Activated CD4-positive, CD25-positive, alpha-beta regulatory T cell (primary cell): ENCODE data around the gene TNFSF10.
A peak's percentile ranks its signal among the peaks of the same experiment; 100 is the strongest.
"Not testable (repeated sequence)": the region's sequence is repeated elsewhere in the genome, so short reads cannot be mapped to it uniquely, and the experiment has no call there.

Experiments used
- DNase-seq, 4 experiments: peaks; one replicate each; lab custom pipeline; 2025; lab: John Stamatoyannopoulos, UW

TNFSF10 gene

GRCh38 chr3:172522871-172523818, at the start of gene TNFSF10:
Gene TNFSF10 (minus strand): TSS chr3:172523430. CDS start chr3:172523384, 46 bp downstream.
- DNase-seq = peak; percentile 8 to 27 (median 18)

- DNase-seq = no peak
These were observed 46.1 kb upstream of the TNFSF10 start for GRCh38 chr3:172569128-172570008.

DNA sequence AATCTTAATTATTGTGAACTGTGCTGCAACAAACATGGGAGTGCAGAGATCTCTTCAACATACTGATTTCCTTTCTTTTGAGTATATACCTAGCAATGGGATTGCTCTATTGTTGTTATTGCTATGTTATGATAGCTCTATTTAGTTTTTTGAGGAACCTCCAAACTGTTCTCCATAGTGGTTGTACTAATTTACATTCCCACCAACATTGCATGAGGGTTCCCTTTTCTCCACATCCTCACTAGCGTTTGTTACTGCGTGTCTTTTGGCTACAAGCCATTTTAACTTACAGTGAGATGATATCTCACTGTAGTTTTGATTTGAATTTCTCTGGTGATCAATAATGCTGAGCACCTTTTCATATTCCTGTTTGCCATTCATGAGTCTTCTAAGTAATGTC, 45.5 kb upstream of the TNFSF10 start:
- no peak for DNase-seq

- DNase-seq = not testable (repeated sequence)
These were observed 43.6 kb upstream of the TNFSF10 start for GRCh38 chr3:172566785-172567184.

GRCh38 chr3:172564499-172564898, 41.3 kb upstream of the TNFSF10 start:
- no peak for DNase-seq

GRCh38 chr3:172562871-172563865, 39.9 kb upstream of the TNFSF10 start:
- no peak for DNase-seq

- DNase-seq = no peak
These were observed 38.8 kb upstream of the TNFSF10 start for GRCh38 chr3:172561897-172562640.

DNA sequence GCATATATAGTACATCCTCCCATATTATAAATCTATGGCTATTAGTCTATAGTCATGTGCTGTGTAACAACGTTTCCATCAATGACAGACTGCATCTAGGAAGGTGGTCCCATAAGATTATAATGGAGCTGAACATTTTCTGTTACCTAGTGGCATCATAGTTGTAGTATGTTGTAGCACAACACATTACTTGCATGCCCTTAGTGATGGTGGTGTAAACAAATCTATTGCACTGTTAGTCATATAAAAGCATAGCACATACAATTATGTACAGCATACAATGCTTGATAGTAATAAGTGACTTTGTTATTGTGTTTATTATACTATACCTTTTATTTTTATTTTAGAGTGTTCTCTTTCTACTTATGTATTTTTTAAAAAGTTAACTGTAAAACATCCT, 37.4 kb upstream of the TNFSF10 start:
- no peak for DNase-seq

DNA sequence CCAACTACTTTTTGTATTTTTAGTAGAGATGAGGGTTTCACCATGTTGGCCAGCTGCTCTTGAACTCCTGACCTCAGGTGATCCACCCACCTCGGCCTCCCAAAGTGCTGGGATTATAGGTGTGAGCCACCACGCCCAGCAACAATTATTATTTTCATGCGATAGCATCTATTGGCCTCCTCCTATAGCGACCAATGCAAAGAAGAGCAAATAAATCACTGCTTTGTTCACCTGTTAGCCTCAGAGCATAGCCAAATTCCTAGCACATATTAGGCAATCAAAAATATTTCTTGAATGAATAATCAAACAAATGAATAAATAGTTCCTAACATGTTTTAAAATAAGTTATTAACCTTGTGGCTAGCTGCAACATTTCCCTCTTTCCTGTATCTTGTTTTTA, 36.8 kb upstream of the TNFSF10 start:
- DNase-seq = no peak

GRCh38 chr3:172559020-172559419, 35.8 kb upstream of the TNFSF10 start:
- no peak for DNase-seq

DNA sequence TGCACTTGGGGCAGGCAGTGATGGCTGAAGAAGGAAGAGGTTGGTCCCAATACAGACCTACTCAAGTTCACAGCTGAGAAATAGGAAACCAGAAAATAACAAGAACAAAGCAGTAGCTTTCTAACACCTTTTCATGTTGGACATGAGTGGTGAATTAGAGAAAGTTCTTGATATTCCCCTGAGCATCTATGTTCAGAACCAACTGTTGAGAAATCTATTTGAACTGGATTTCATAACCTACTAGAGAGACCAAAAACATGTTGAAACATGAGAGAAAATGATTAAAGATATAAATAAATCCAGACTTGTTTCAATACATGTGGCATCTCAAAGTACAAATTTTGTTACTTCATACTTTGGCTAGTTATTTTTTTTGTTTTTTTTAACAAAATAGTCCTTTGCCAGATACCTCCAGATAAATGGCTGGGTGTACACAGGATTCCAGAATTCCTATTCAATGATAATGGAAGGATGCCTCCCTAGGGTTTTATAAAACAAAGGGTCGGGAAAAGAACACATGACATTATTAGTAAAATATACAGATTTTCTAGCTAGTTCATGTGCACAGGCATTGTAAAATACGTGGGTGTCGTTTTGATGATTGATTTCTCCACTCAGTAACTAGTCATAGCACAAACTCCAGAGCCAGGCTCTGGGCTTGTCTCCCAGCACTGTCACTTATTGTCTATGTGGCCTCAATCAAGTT, 34.4 kb upstream of the TNFSF10 start:
- DNase-seq = no peak

DNA sequence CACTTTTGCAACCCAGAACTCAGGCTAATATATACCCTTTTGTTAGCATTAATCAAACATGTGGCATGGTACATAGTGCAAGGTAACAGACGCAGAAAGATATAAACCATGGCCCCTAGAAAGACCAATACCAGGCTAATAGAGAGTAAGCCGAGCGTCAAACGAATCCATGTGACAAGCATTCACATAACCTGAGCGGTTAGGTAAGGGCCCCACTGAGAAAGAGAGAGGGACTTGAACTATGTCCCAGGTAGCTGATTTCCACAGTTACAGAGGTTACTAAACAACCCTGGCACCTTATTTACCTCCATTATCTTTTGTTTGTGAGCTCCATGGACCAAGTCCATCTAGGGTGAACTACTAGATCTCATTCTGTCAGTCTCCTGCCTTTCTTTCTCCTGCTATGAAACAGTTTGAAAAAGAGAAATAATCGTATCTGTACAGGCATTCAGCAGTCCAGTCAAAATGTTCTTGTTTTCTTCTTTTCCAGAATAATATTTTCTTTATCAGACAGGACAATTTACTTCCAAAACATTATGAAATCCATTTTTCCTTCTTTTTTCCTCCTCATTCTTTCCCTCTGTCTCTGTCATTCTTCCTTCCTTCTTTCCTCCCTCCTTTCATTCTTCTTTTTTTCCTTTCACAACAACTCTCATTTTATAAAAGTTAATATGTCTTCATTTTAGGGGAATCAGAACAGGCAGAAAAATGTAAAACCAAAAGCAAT, 30.5 kb upstream of the TNFSF10 start:
- DNase-seq = no peak

- no peak for DNase-seq
These were observed 29.4 kb upstream of the TNFSF10 start for GRCh38 chr3:172552607-172553006.

DNA sequence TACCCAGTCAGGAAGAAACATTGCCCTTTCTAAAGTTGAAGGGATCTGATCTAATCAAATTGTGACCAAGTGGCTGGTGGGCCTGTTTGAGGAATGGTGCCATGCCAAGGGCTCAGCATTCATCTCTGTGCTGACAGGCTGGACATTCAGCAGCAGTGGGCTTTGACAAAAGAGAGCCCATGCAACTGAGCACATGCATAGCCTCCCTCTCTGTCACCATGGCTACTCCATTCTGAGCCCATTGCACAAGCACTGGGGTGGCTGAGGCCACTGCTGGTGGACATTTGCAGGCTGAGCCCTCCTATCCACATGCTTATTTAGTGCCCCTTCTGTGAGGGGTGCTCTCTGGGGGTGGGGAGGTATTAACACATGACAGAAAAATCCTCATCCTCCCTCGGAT, 28.6 kb upstream of the TNFSF10 start:
- DNase-seq = no peak

DNA sequence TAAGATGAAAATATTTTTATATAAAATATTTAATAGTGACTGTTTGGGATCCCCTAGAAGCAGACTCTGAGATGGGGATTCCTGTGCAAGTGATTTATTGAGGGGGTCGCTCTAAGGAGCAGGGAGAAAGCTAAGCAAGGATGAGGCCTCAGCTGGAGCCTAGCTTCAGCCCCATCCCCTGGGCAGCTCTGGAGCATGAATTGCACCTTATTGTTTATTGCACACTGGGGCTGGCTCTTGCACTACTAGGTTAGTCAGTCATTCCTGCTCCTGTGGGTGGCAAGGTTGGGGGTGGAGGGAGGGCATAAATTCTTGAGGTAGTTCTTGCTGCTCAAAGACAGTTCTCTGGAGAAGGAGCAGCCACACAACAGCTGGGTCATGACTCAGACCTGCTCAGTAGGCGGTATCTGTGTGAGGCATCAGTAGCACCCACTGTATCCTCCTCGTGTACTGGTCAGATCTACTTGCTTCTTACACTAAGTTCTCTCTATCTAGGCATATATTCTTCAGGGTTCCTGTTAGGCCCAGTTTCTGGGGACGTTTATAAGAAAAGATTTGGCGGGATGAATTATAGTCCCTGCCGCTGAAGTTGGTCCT, 27.2 kb upstream of the TNFSF10 start:
- DNase-seq = peak in 1 of 4 experiments; percentile 7

DNA sequence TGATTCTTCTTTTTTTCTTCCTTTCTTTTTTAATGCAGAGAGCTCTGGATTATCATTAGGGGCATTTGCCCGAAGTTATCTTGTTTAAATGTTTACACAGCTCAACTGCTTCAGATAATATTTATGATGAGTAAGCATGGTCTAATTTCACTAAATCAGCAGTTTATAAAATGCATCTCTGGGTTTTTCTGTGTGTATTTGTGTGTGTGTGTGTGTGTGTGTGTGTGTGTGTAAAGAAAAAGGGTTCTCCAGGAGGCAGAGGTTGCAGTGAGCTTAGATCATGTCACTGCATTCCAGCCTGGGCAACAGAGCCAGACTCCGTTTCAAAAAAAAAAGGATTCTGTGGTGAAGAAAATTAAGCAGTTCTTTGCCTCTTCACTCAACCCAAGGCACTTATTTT, 25.9 kb upstream of the TNFSF10 start:
- no peak for DNase-seq

GRCh38 chr3:172546628-172547214, 23.5 kb upstream of the TNFSF10 start:
- no peak for DNase-seq

- DNase-seq = no peak
These were observed 22.9 kb upstream of the TNFSF10 start for GRCh38 chr3:172546105-172546504.

DNA sequence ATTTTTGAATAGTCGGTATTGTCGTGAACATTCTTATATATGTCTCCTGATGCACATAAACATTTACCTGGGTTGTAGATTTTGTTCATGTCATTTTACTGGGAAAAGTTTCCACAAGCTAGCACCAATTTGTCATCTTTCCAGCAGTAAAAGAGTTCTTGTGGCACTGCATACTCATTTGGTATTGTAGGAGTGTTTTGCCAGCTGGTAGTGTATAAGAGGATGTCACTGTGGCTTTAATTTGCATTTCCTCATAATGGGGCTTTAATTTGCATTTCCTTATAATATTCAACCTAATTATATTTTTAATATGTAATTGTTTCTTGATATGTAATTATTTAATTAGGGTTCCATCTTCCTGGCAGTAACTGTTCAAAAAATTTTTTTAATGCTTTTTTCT, 21.2 kb upstream of the TNFSF10 start:
- no peak for DNase-seq
